H9 (cell line): ENCODE data around the gene PLXNA4. TPM values are rescaled to one million over a fixed set of nuclear protein-coding genes. Genes with fewer than 3 reads are reported as not detected.

Experiments
- DNase-seq: peaks from one replicate; pipeline ENCODE4 v3.0.0-alpha.2; 2017
- H2AFZ ChIP-seq: one replicate; pipeline ENCODE4 v1.6.1; 2013; ENCODE audit warnings: mild to moderate bottlenecking, low read length, control low read depth, moderate library complexity
- H2AK5ac ChIP-seq: 2 replicates; pipeline ENCODE4 v1.6.1; 2013; ENCODE audit warnings: low read length, control low read depth, mixed read lengths; ENCODE audit not compliant: insufficient read length
- H2BK120ac ChIP-seq: one replicate; pipeline ENCODE4 v1.6.1; 2013; ENCODE audit warnings: low read depth, mild to moderate bottlenecking, low read length, control low read depth, inconsistent platforms; ENCODE audit not compliant: poor library complexity, severe bottlenecking
- H2BK12ac ChIP-seq: 2 replicates; pipeline ENCODE4 v1.6.1; 2013; ENCODE audit warnings: low read length, control low read depth, mixed read lengths, low read depth; ENCODE audit not compliant: insufficient read length
- H2BK15ac ChIP-seq: 2 replicates; pipeline ENCODE4 v1.6.1; 2013; ENCODE audit warnings: low read depth, low read length, control low read depth
- H2BK20ac ChIP-seq: one replicate; pipeline ENCODE4 v1.6.1; 2013; ENCODE audit warnings: low read depth, mild to moderate bottlenecking, low read length, control low read depth, inconsistent platforms; ENCODE audit not compliant: poor library complexity, severe bottlenecking
- H2BK5ac ChIP-seq: 2 replicates; pipeline ENCODE4 v1.6.1; 2013; ENCODE audit warnings: low read length, control low read depth, mixed read lengths; ENCODE audit not compliant: insufficient read length
- H3K14ac ChIP-seq: 2 replicates; pipeline ENCODE4 v1.6.1; 2013; ENCODE audit warnings: low read length, control low read depth; ENCODE audit not compliant: insufficient read depth
- H3K18ac ChIP-seq: 2 replicates; pipeline ENCODE4 v1.6.1; 2013; ENCODE audit warnings: low read depth, mild to moderate bottlenecking, mixed read lengths, low read length, control low read depth; ENCODE audit not compliant: insufficient read length
- H3K23ac ChIP-seq: 2 replicates; pipeline ENCODE4 v1.6.1; 2013; ENCODE audit warnings: low read length, control low read depth, mixed read lengths, low read depth; ENCODE audit not compliant: insufficient read length
- H3K23me2 ChIP-seq: 2 replicates; pipeline ENCODE4 v1.6.1; 2013; ENCODE audit warnings: low read depth, mild to moderate bottlenecking, mixed read lengths, low read length, control low read depth; ENCODE audit not compliant: insufficient read length, poor library complexity, severe bottlenecking
- H3K27ac ChIP-seq: 2 replicates; pipeline ENCODE4 v1.5.1; 2013; ENCODE audit warnings: low read length, control low read depth, mixed read lengths, low read depth; ENCODE audit not compliant: insufficient read length
- H3K27me3 ChIP-seq: 2 replicates; pipeline ENCODE4 v1.6.1; 2013; ENCODE audit warnings: low read length, control low read depth, inconsistent platforms; ENCODE audit not compliant: insufficient read depth
- H3K4ac ChIP-seq: 2 replicates; pipeline ENCODE4 v1.6.1; 2013; ENCODE audit warnings: low read depth, mild to moderate bottlenecking, control low read depth, inconsistent platforms, low read length, moderate library complexity
- H3K4me1 ChIP-seq: 2 replicates; pipeline ENCODE4 v1.6.1; 2013; ENCODE audit warnings: low read length, control low read depth, inconsistent platforms; ENCODE audit not compliant: insufficient read depth
- H3K4me2 ChIP-seq: 2 replicates; pipeline ENCODE4 v1.6.1; 2013; ENCODE audit warnings: low read length, control low read depth, mixed read lengths; ENCODE audit not compliant: insufficient read length, insufficient read depth
- H3K56ac ChIP-seq: 2 replicates; pipeline ENCODE4 v1.6.1; 2013; ENCODE audit warnings: low read depth, mild to moderate bottlenecking, mixed read lengths, low read length, control low read depth; ENCODE audit not compliant: insufficient read length
- H3K79me1 ChIP-seq: 2 replicates; pipeline ENCODE4 v1.6.1; 2013; ENCODE audit warnings: low read depth, mild to moderate bottlenecking, moderate library complexity, low read length, control low read depth, inconsistent platforms; ENCODE audit not compliant: insufficient read depth, poor library complexity, severe bottlenecking
- H3K79me2 ChIP-seq: 2 replicates; pipeline ENCODE4 v1.6.1; 2013; ENCODE audit warnings: low read length, control low read depth, inconsistent platforms; ENCODE audit not compliant: insufficient read depth
- H3K9ac ChIP-seq: 2 replicates; pipeline ENCODE4 v1.6.1; 2013; ENCODE audit warnings: low read length, control low read depth, mixed read lengths; ENCODE audit not compliant: insufficient read length; ENCODE audit errors: extremely low read depth
- H3K9me3 ChIP-seq: one replicate; pipeline ENCODE4 v1.6.1; 2013; ENCODE audit warnings: low read depth, low read length, inconsistent platforms; ENCODE audit not compliant: control insufficient read depth
- H3T11ph ChIP-seq: one replicate; pipeline ENCODE4 v1.6.1; 2013; ENCODE audit warnings: mild to moderate bottlenecking, low read length, control low read depth, inconsistent platforms
- H4K20me1 ChIP-seq: one replicate; pipeline ENCODE4 v1.6.1; 2013; ENCODE audit not compliant: control insufficient read depth, insufficient read length, insufficient read depth
- H4K5ac ChIP-seq: 2 replicates; pipeline ENCODE4 v1.6.1; 2013; ENCODE audit warnings: low read depth, mild to moderate bottlenecking, mixed read lengths, low read length, control low read depth; ENCODE audit not compliant: insufficient read length
- H4K8ac ChIP-seq: replicated peaks from 2 replicates; pipeline ENCODE4 v1.6.1; 2013; ENCODE audit warnings: low read length, control low read depth, mixed read lengths, low read depth; ENCODE audit not compliant: insufficient read length
- H4K91ac ChIP-seq: 2 replicates; pipeline ENCODE4 v1.6.1; 2013; ENCODE audit warnings: low read depth, mild to moderate bottlenecking, moderate library complexity, mixed read lengths, low read length, control low read depth; ENCODE audit not compliant: insufficient read length
- H3K27ac Mint-ChIP-seq, 3 experiments: 2 replicates in 2 of 3; 3 replicates in 1 of 3; pipeline ENCODE4 v1.8.0; 2020 to 2021; ENCODE audit warnings: mixed read lengths in 3 of 3, mild to moderate bottlenecking in 1 of 3, moderate library complexity in 1 of 3
- H3K27me3 Mint-ChIP-seq: 2 replicates; pipeline ENCODE4 v1.8.0; 2021; ENCODE audit warnings: low read depth, mild to moderate bottlenecking, moderate library complexity, mixed read lengths
- H3K36me3 Mint-ChIP-seq, 3 experiments: 2 replicates in 2 of 3; 3 replicates in 1 of 3; pipeline ENCODE4 v1.8.0; 2020 to 2021; ENCODE audit warnings: low read depth in 3 of 3, mixed read lengths in 3 of 3; ENCODE audit not compliant: insufficient read depth in 1 of 3
- H3K4me1 Mint-ChIP-seq, 2 experiments: 2 replicates each; pipeline ENCODE4 v1.8.0; 2020; ENCODE audit warnings: mixed read lengths in 2 of 2
- H3K4me3 Mint-ChIP-seq, 2 experiments: 2 replicates in 1 of 2; 3 replicates in 1 of 2; pipeline ENCODE4 v1.8.0; 2020 to 2021; ENCODE audit warnings: mild to moderate bottlenecking in 2 of 2, mixed read lengths in 2 of 2, moderate library complexity in 1 of 2
- H3K9me3 Mint-ChIP-seq, 2 experiments: 2 replicates in 1 of 2; 3 replicates in 1 of 2; pipeline ENCODE4 v1.8.0; 2020; ENCODE audit warnings: mild to moderate bottlenecking in 2 of 2, mixed read lengths in 2 of 2, moderate library complexity in 1 of 2
- WGBS: extraction: QIAGEN DNeasy Blood & Tissue Kit; methylation state at CpG from one replicate; pipeline ENCODE4 v1.1.7; 2013; ENCODE audit warnings: missing lambda C conversion rate, low lambda C conversion rate, mixed read lengths; ENCODE audit not compliant: insufficient read length; ENCODE audit errors: extremely low coverage; 5-methylcytosine and 5-hydroxymethylcytosine counted together
- total RNA-seq: library from RNA; stranded (reverse); gene quantifications from 2 replicates; pipeline ENCODE4 v1.2.1, GENCODE V29; 2021
- TF ChIP-seq, protein P1 (sequence below): fragments of 200-600 bp; sonication (generic); conservative IDR thresholded peaks from 3 replicates; pipeline ENCODE4 v1.8.0; 2021; ENCODE audit warnings: antibody characterized with exemption, mild to moderate bottlenecking

Gene PLXNA4
- total RNA-seq, 1 experiment from 2014 or later: 0.35 TPM

GRCh38 chr7:132613737-132614136, 37.5 kb upstream of the PLXNA4 start:
- Histone ChIP-seq H4K8ac (no peak overlapping the region), H3K9ac (no peak overlapping the region), H3K56ac (no peak overlapping the region), H3K4me2 (no peak overlapping the region), H3K27ac (no peak overlapping the region), H3K4me1 (peaks cover 8% of the 10 kb centered on the region; the same call in 1 of the 2 replicates), H4K5ac (no peak overlapping the region), H3K79me1 (no peaks in the 10 kb centered on the region), H3T11ph (no peak overlapping the region), H2AFZ (no peak overlapping the region), H2BK5ac (no peak overlapping the region), H3K23me2 (peaks cover 10% of the 10 kb centered on the region), H2BK20ac (no peak overlapping the region), H3K18ac (no peak overlapping the region), H4K91ac (no peak overlapping the region), H3K4ac (no peak overlapping the region), H3K79me2 (no peaks in the 10 kb centered on the region), H3K23ac (no peak overlapping the region), H2BK12ac (no peak overlapping the region), H2AK5ac (no peak overlapping the region), H2BK15ac (no peak overlapping the region), H3K27me3 (no peaks in the 10 kb centered on the region), H3K9me3 (no peaks in the 10 kb centered on the region), H3K14ac (no peak overlapping the region), H4K20me1 (no peaks in the 10 kb centered on the region), H2BK120ac (no peak overlapping the region)
- Mint-ChIP-seq H3K27me3 (peaks cover 18% of the 10 kb centered on the region), H3K27ac (no peak overlapping the region), H3K9me3 (no peaks in the 10 kb centered on the region; a peak in 2 of 5 replicates), H3K4me1 (peaks cover 17 to 25% of the 10 kb centered on the region in 2 experiments), H3K4me3 (no peak overlapping the region), H3K36me3 (peaks cover 0 to 2% (median 0%) of the 10 kb centered on the region in 3 experiments; a peak in 2 of 7 replicates)
- WGBS: no CpG with 5 or more reads among the region's 2 CpGs
- TF ChIP-seq, protein P1, sequence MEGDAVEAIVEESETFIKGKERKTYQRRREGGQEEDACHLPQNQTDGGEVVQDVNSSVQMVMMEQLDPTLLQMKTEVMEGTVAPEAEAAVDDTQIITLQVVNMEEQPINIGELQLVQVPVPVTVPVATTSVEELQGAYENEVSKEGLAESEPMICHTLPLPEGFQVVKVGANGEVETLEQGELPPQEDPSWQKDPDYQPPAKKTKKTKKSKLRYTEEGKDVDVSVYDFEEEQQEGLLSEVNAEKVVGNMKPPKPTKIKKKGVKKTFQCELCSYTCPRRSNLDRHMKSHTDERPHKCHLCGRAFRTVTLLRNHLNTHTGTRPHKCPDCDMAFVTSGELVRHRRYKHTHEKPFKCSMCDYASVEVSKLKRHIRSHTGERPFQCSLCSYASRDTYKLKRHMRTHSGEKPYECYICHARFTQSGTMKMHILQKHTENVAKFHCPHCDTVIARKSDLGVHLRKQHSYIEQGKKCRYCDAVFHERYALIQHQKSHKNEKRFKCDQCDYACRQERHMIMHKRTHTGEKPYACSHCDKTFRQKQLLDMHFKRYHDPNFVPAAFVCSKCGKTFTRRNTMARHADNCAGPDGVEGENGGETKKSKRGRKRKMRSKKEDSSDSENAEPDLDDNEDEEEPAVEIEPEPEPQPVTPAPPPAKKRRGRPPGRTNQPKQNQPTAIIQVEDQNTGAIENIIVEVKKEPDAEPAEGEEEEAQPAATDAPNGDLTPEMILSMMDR: no peak
- no peak for DNase-seq
